ENCODE measurements around the gene ACP1. TPM values are rescaled to one million over a fixed set of nuclear protein-coding genes. Genes with fewer than 3 reads are reported as not detected.

Gene ACP1
- total and polyA plus RNA-seq, 10 donors: 58.1 to 103 (median 72.9) TPM

DNA sequence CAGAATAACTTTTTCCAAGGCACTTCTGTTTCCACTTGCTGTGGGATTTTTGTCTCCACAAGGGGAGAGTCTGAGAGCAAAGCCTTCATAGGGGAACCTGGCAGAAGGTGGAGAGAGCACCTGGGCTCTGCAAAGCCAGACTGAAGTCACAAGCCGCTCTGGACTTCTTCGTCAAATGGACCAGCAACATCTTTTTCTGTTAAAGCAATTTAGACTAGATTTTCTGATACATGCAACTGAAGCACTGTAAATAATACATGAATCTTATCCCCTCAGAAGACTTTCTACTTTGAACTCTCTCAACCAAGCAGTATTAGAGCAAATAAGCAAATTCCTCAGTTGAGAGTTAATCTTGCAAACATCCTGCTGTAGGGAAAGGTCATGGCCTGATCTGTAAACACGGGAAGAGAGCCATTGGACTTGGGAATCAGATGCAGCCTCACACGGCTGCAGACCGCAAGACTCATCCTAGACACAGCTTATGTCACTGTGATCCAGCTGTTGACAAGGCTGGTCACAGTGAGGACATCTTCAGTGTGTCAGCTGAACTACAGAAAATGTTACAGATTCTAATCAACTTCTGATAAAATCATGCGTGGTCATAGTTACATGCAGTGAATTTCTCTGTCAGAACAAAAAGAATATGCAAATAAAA is 4.1 kb upstream of the ACP1 start:
- no peaks in the 10 kb centered on the region for H3K27me3 ChIP-seq (replicated peaks in 1 of 7)
- TF ChIP-seq POLR2A (IDR thresholded peaks at IDR 0.05): no peak
- no peak for DNase-seq
- no peak overlapping the region for H3K4me3 ChIP-seq
- H3K27ac ChIP-seq: peak overlapping the region in 3 of 8 donors; percentile 9 to 31 (median 17)
- H3K9me3 ChIP-seq: peaks cover 0 to 23% (median 15%) of the 10 kb centered on the region in 8 donors
- WGBS, 5 donors: 56 to 80% (median 72%) methylated on average over 6 of the region's 6 CpGs
- intact Hi-C loops (cut with DNase I; ENCODE audit: low total_unique reads): no loop called here
- peaks cover 4 to 48% (median 25%) of the 10 kb centered on the region in 6 donors for H3K4me1 ChIP-seq
- H3K36me3 ChIP-seq: no peaks in the 10 kb centered on the region

DNA sequence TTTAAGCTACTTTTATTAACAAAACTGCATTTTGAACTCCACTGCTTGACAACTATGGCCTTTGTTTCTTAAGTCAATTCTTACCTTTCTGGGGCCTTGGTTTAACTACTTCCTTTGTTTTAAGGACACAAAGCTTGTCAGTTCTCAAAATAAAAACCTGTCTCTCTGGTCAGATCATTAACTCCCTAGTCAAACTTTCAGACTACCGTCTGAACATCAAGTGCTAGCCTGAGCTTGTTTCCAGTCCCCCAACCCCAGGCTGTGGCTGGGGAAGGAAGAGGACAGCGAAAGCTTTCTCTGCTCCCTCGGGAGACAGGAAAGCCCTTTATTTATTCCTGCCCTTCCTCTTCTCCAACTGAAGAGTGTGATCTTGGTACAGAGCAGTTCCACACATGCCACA is 2.6 kb upstream of the ACP1 start:
- WGBS, 5 donors: 59 to 74% (median 63%) methylated on average over 3 of the region's 3 CpGs
- peaks cover 0 to 20% (median 13%) of the 10 kb centered on the region in 8 donors for H3K9me3 ChIP-seq
- H3K4me1 ChIP-seq: peaks cover 17 to 63% (median 40%) of the 10 kb centered on the region in 6 donors
- intact Hi-C loops (cut with DNase I; ENCODE audit: low total_unique reads): no loop called here
- H3K36me3 ChIP-seq: no peaks in the 10 kb centered on the region
- no peaks in the 10 kb centered on the region for H3K27me3 ChIP-seq (replicated peaks in 1 of 7)
- TF ChIP-seq POLR2A (IDR thresholded peaks at IDR 0.05) (no peak), POLR2AphosphoS5 (IDR thresholded peaks at IDR 0.05) (no peak)
- TF ChIP-seq, protein P1, sequence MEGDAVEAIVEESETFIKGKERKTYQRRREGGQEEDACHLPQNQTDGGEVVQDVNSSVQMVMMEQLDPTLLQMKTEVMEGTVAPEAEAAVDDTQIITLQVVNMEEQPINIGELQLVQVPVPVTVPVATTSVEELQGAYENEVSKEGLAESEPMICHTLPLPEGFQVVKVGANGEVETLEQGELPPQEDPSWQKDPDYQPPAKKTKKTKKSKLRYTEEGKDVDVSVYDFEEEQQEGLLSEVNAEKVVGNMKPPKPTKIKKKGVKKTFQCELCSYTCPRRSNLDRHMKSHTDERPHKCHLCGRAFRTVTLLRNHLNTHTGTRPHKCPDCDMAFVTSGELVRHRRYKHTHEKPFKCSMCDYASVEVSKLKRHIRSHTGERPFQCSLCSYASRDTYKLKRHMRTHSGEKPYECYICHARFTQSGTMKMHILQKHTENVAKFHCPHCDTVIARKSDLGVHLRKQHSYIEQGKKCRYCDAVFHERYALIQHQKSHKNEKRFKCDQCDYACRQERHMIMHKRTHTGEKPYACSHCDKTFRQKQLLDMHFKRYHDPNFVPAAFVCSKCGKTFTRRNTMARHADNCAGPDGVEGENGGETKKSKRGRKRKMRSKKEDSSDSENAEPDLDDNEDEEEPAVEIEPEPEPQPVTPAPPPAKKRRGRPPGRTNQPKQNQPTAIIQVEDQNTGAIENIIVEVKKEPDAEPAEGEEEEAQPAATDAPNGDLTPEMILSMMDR (IDR thresholded peaks at IDR 0.05 in 8 of 11, conservative IDR thresholded peaks at IDR 0.05 in 3 of 11): no peak
- no peak overlapping the region for H3K4me3 ChIP-seq
- H3K27ac ChIP-seq: peak overlapping the region in 6 of 8 donors; percentile 14 to 94 (median 70)
- DNase-seq: no peak

DNA sequence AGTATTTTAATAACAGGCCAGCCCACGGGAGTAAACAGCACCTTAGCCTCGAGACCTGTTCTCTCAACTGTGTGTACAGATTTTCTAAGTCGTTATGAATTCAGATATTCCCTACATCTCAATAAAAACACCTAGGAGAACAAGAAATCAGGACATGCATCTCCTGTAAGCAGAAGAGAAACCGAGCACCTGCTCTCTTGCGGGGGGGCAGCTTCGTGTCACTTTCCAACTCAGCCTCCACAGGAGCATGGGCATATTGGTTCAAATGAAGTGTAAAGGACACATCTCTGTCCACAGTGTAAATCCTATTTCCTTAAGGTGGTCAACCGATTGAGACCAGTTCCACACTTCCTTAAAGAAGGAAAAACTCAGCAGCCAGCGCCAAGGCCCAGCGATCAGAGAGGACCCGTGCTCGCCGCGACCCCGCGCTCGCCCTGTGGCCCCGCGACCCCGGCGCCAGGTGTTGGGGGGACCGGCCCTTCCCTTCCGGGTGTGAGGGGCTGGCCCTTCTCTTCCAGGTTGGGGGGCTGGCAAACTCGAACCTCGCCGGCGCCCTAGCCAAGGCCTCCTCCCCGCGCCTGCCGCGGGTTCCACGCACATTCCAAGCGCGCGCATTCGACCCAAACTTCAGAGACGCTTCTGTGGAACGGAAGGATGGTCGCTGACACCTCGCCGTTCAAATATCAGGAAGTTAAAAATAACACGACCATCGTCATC is 1.6 kb upstream of the ACP1 start:
- 48 to 65% (median 61%) methylated on average over 42 of the region's 42 CpGs for WGBS, 5 donors
- H3K4me3 ChIP-seq: peak overlapping the region; percentile 70 to 96 (median 85)
- H3K9me3 ChIP-seq: peaks cover 0 to 9% (median 3%) of the 10 kb centered on the region in 8 donors
- H3K4me1 ChIP-seq: peaks cover 21 to 74% (median 46%) of the 10 kb centered on the region in 6 donors
- no peaks in the 10 kb centered on the region for H3K27me3 ChIP-seq (replicated peaks in 1 of 7)
- peak overlapping the region; percentile 77 to 94 (median 86) for H3K27ac ChIP-seq
- peak; percentile 87 for DNase-seq
- intact Hi-C loops (cut with DNase I; ENCODE audit: low total_unique reads): no loop called here
- H3K36me3 ChIP-seq: no peaks in the 10 kb centered on the region
- TF ChIP-seq, protein P1 (IDR thresholded peaks at IDR 0.05 in 8 of 11, conservative IDR thresholded peaks at IDR 0.05 in 3 of 11): no peak
- TF ChIP-seq POLR2AphosphoS5 (IDR thresholded peaks at IDR 0.05): no peak
- no peak for TF ChIP-seq POLR2A (IDR thresholded peaks at IDR 0.05)

DNA sequence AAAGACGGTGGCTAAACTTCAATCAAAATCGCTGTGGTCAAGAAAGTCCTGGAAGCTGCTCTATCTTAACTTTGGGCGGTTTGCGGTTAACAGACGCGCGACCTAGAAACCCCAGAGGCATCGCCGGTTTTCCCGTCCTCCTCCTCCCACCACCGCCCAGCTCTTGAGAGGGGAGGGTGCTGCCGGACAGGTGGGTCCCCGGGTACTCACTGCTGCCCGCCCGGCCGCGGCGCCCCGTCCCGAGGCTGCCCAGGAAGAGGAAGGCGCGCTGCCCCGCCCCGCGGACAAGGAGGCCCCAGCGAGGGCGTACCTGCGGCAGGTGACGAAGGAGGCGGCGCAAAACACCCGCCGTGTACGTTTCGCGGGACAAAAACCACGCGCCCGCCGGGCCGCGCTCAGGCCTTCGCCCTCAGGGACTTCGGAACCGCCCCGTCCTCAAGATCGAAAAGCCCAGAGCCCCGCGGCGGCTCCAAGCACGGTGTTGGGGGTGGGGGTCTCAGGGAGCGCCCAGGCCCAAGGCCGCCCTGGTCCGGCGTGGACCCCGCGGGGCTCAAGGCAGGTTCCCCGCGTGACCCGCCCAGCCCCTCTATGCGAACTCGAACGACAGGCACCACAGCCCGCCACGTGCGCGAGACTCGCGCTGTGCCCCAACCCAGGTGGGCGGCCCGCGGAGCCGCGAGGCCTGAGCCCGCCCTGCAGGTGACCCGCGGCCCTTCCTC is 814 bp upstream of the ACP1 start, which contains the start of gene SH3YL1:
SH3YL1 (minus strand) TSS at position 259 of the 719 bp plus-strand sequence; CDS start at position 211, 48 bp downstream.
- 0 to 1% (median 1%) methylated on average over 29 to 77 of the region's 77 CpGs for WGBS, 5 donors
- H3K4me1 ChIP-seq: peaks cover 21 to 81% (median 50%) of the 10 kb centered on the region in 6 donors
- H3K9me3 ChIP-seq: peaks cover 0 to 2% (median 0%) of the 10 kb centered on the region in 8 donors

More for the DNA sequence above, 814 bp upstream of the ACP1 start, which contains the start of gene SH3YL1:
- peak; percentile 92 for DNase-seq
- Histone ChIP-seq H3K4me3 (peak within 1 kb of the TSS; percentile 70 to 96 (median 85)), H3K27ac (peak within 1 kb of the TSS; percentile 77 to 94 (median 86)), H3K27me3 (replicated peaks in 1 of 7) (no peaks in the 10 kb centered on the region), H3K36me3 (no peaks in the 10 kb centered on the region)
- intact Hi-C loops (cut with DNase I; ENCODE audit: low total_unique reads): no loop called here
- TF ChIP-seq POLR2AphosphoS5 (IDR thresholded peaks at IDR 0.05) (peak in 2 of 3 donors; percentile 46 to 70), POLR2A (IDR thresholded peaks at IDR 0.05) (no peak)
